NCI-H510A treated with DMSO at 0.1 percent for 48 hours (cell line): Measurements from ENCODE around the gene RUSC1.
"Not testable (repeated sequence)": the region's sequence is repeated elsewhere in the genome, so short reads cannot be mapped to it uniquely, and the experiment has no call there.

ENCODE experiments used
- DNase-seq: peaks from one replicate; lab custom pipeline; 2025; lab: John Stamatoyannopoulos, UW

Gene RUSC1

DNA sequence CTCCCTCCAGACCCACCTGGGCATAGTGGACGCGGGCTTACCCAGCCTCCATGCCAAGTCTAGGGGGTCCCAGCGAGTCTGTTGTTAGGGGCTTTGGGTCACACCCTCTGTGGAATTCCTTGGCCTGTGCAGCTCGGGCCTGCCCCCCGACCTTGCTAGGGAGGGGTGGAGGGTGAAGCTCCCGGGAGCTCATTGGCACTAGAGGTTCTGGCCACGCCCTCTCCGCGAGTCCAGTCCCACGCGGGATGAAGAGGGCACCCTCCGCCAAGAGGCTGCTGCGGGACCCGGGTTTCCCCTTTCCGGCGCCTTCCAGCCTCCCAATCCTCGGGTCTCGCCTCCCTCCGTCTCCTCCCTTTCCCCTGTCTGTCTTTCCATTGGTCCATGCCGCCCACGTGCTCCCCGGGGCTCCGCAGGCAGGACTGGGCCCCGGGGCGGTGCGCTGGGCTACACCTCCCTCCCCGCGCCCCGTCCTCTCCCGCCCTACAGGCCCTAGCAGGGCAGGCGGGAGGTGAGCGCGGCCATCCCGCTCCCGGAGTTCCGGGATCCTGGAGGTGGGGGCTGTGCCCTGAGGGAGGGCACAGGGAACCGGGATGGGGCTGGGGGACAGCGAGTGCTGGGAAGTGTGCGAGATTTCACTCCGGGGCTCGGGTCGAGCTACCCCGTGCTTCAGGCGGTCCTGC, 3.5 kb downstream of the RUSC1 start:
- DNase-seq: peak; percentile 94

DNA sequence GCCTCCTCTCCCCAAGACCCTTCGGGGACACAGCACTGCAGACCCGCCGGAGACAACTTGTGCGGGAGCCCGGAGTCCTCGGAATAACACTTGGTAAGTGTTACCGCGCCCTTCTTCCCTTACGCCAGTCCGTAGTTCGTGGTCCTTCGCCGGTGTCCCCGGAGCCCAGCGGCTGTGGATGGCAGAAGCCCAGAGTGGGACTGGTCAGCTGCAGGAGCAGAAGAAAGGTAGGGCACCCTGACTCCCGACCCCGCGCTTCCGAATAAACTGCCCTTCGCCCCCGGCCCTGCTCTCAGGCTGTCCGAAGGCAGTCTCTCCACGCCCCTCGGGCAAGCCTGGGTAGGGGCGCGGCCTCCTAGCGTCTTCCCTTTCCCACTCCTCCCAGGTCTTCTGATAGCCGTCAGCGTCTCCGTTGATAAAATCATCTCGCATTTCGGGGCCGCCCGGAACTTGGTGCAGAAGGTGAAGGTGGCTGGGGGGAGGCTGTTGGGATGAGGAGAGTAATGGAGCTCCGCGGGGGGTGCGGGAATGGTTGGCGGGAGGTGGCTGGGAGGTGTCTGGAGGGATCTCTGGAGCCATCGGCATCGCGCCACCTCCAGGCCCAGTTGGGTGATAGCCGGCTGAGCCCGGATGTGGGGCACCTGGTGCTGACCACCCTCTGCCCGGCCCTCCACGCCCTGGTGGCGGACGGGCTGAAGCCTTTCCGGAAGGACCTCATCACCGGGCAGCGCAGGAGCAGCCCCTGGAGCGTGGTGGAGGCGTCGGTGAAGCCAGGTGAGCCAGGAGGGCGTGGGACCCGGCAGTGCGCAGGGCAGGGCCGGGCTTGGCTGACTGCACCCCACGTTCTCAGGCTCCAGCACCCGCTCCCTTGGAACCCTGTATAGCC, 4.3 kb downstream of the RUSC1 start:
- DNase-seq: peak; percentile 47

- no peak for DNase-seq
These were observed 4.9 kb downstream of the RUSC1 start for GRCh38 chr1:155325603-155325893.

GRCh38 chr1:155326020-155326526, 5.4 kb downstream of the RUSC1 start:
- no peak for DNase-seq

DNA sequence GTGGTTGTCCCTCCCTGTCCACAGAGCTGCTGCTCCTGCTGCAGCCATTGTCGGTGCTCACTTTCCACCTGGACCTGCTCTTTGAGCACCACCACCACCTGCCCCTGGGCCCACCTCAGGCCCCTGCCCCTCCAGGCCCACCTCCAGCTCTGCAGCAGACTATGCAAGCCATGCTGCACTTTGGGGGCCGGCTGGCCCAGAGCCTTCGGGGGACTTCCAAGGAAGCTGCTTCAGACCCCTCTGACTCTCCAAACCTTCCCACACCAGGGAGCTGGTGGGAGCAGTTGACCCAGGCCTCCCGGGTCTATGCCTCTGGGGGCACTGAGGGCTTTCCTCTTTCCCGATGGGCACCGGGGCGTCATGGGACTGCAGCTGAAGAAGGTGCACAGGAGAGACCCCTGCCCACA, 5.9 kb downstream of the RUSC1 start:
- DNase-seq: no peak

- no peak for DNase-seq
These were observed 7.3 kb downstream of the RUSC1 start for GRCh38 chr1:155327981-155328380.

DNA sequence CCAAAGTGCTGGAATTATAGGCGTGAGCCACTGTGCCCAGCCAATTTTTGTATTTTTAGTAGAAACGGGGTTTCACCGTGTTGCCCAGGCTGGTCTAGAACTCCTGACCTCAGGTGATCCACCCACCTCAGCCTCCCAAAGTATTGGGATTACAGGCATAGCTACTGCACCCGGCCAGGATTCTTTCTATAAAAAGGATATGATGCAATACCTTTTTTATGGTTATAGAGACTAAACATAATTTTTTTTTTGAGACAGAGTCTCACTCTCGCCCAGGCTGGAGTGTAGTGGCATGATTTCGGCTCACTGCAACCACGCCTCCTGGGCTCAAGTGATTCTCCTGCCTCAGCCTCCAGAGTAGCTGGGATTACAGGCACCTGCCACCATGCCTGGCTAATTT, 8.2 kb downstream of the RUSC1 start:
- DNase-seq: not testable (repeated sequence)

- peak; percentile 53 for DNase-seq
These were observed 9.4 kb downstream of the RUSC1 start for GRCh38 chr1:155329980-155330598.

DNA sequence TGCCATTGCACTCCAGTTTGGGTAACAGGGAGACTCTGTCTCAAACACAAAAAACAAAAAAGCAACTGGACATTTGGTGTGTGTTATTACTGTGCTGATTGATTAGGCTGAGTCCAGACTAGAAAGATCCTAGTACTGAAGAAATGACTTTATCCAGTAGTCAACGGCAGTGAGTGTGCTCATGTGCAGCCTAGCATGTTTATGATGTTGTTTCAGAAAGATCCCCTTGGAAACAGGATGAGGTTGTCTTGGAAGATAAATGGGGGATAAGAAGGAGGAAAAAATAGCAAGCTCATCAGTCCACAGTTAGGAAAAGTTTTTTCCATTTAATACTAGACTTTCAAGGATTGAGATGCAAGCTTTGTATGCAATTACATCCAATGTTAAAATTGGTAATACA, 14.3 kb downstream of the RUSC1 start:
- DNase-seq: no peak

GRCh38 chr1:155339515-155340097, 18.9 kb downstream of the RUSC1 start:
- DNase-seq: no peak

DNA sequence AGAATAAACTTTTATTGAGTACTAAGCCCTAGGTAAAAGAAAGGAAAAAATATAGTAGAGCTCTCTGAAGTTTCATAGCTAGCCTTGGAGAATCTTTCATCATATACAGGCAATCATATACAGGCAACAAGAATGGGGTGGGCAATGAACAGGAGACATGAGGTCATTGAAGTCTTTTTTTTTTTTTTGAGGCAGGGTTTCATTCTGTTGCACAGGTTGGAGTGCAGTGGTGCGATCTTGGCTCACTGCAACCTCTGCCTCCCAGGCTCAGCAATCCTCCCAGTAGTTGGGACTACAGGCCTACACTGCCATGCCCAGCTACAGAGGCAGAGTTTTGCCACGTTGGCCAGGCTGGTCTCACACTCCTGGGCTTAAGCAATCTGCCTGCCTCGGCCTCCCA, 22.1 kb downstream of the RUSC1 start:
- no peak for DNase-seq

- DNase-seq: no peak
These were observed 31.9 kb downstream of the RUSC1 start for GRCh38 chr1:155352631-155353030.

- DNase-seq: no peak
These were observed 39.4 kb downstream of the RUSC1 start for GRCh38 chr1:155360051-155360450.

DNA sequence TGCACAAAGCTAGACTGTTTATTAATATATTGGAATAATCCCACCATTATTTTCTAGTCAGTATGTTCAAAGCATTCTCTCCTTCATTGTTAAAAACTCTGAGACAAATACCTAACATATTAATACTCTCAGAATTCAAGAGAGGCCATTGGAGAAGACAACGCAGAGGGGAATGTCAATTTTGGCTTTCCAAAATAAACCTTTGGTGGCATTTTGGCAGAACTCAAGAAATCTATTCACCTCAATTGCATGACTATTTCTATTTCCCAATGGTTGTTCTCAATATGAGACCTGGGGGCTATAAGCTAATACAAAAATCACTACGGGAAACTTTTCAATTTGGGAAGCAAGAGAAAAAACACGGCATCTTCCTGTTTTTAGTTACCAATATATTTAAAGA, 58.5 kb downstream of the RUSC1 start:
- no peak for DNase-seq

DNA sequence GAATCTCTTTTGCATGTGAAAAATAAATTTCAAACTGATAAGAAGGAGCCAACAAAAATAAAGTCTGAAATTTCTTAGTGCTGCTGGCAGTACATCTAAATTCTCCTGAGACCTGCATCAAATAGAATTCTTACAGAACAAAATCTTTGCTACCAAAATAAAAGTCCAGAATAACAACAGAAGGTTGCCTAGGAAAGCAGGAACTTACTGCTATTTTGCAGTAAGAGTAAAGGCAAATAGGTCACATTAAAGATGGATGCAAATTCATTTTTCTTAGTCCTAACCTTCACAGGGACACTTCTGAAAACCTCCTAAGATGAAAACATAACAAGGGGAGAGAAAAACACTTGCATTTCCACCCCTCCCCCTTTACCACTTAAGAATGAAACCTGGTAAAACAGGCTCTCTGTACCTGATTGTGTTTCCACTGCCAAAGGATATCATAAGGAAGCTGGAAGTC, 59.0 kb downstream of the RUSC1 start:
- DNase-seq: no peak
